ENCODE data around the gene ARHGAP9.

DNA sequence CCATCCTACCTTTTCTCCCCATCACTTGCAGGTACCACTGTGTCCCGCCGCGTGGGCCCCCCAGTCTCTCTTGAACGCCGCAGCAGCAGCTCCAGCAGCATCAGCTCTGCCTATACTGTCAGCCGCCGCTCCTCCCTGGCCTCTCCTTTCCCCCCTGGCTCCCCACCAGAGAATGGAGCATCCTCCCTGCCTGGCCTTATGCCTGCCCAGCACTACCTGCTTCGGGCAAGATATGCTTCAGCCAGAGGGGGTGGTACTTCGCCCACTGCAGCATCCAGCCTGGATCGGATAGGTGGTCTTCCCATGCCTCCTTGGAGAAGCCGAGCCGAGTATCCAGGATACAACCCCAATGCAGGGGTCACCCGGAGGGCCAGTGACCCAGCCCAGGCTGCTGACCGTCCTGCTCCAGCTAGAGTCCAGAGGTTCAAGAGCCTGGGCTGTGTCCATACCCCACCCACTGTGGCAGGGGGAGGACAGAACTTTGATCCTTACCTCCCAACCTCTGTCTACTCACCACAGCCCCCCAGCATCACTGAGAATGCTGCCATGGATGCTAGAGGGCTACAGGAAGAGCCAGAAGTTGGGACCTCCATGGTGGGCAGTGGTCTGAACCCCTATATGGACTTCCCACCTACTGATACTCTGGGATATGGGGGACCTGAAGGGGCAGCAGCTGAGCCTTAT, 9.2 kb downstream of the ARHGAP9 start:
- TF ChIP-seq, protein P1, sequence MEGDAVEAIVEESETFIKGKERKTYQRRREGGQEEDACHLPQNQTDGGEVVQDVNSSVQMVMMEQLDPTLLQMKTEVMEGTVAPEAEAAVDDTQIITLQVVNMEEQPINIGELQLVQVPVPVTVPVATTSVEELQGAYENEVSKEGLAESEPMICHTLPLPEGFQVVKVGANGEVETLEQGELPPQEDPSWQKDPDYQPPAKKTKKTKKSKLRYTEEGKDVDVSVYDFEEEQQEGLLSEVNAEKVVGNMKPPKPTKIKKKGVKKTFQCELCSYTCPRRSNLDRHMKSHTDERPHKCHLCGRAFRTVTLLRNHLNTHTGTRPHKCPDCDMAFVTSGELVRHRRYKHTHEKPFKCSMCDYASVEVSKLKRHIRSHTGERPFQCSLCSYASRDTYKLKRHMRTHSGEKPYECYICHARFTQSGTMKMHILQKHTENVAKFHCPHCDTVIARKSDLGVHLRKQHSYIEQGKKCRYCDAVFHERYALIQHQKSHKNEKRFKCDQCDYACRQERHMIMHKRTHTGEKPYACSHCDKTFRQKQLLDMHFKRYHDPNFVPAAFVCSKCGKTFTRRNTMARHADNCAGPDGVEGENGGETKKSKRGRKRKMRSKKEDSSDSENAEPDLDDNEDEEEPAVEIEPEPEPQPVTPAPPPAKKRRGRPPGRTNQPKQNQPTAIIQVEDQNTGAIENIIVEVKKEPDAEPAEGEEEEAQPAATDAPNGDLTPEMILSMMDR (IDR thresholded peaks at IDR 0.05; ENCODE audit: low read length), result no peak
- TF ChIP-seq EZH2 (optimal IDR thresholded peaks at IDR 0.05; ENCODE audit: low read depth, low read length), result no peak
- no peak for TF ChIP-seq EZH2phosphoT487 (IDR thresholded peaks at IDR 0.05; ENCODE audit: low read length)

Data from MM.1S (cell line).